Measurements from ENCODE around the gene UBXN10. TPM values are rescaled to one million over a fixed set of nuclear protein-coding genes. Genes with fewer than 3 reads are reported as not detected.
A peak's percentile ranks its signal among the peaks of the same experiment; 100 is the strongest.

UBXN10 gene
- total RNA-seq, 4 donors from 2014 or later, result 1.2 to 11.3 (median 3.3) TPM

- no peak for DNase-seq
- TF ChIP-seq CTCF (IDR thresholded peaks at IDR 0.05) (no peak), POLR2A (IDR thresholded peaks at IDR 0.05) (no peak)
- H3K36me3 ChIP-seq, result no peaks in the 10 kb centered on the region
- H3K4me3 ChIP-seq, result no peak overlapping the region
- intact Hi-C loops (cut with DNase I; ENCODE audit: low total_unique reads), result no loop called here
- H3K27ac ChIP-seq, result peak overlapping the region in 1 of 2 donors; percentile 54
- no peaks in the 10 kb centered on the region for H3K9me3 ChIP-seq
- H3K4me1 ChIP-seq, result no peaks in the 10 kb centered on the region
- H3K27me3 ChIP-seq, result no peaks in the 10 kb centered on the region
Observed at GRCh38 chr1:20184997-20185833, 681 bp upstream of the UBXN10 start.

DNA sequence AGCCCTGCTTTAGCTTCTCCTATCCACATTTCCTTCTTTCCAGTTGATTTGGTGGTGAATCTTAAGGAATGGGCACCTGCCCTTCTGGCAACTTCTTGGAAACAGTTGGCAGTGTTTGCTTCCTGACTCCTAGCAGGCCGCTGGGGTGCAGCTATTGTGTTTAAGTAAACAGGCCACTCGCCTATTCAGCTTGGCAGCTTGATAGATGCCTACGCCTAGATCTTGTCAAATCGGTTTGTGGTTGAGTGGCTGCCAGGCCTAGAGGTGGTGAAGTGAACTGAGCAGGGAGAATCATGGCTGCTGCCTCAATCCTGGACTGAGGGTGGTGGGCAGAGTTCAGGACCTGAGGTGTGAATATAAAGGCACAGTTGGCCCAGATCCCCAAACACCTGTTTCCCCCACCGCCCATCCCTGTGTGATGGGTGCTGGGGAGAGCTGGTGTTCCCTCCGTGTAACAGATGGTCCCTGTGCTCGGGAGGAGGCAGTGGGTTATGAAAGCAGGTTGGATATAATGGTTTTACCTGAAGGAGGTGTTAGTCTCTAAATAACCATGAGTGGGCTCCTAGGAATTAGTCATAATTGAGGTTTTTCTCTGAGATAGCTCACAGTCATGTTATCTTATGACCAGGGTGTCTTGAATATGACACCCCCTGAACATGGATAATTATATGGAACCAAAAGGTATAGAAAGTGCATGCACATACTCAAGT is 1.4 kb downstream of the UBXN10 start:
- intact Hi-C loops (cut with DNase I; ENCODE audit: low total_unique reads), result no loop called here
- Histone ChIP-seq H3K4me3 (no peak overlapping the region), H3K27me3 (no peaks in the 10 kb centered on the region), H3K4me1 (no peaks in the 10 kb centered on the region), H3K27ac (peak overlapping the region; percentile 16 to 17), H3K9me3 (no peaks in the 10 kb centered on the region), H3K36me3 (no peaks in the 10 kb centered on the region)
- peak in 1 of 2 donors; percentile 21 for DNase-seq
- TF ChIP-seq CTCF (IDR thresholded peaks at IDR 0.05) (no peak), POLR2A (IDR thresholded peaks at IDR 0.05) (no peak)

- Histone ChIP-seq H3K27ac (peak overlapping the region; percentile 16 to 42), H3K9me3 (no peaks in the 10 kb centered on the region), H3K27me3 (no peaks in the 10 kb centered on the region), H3K4me3 (no peak overlapping the region), H3K4me1 (no peaks in the 10 kb centered on the region), H3K36me3 (no peaks in the 10 kb centered on the region)
- peak in 1 of 2 donors; percentile 29 for DNase-seq
- intact Hi-C loops (cut with DNase I; ENCODE audit: low total_unique reads), result no loop called here
- no peak for TF ChIP-seq POLR2A (IDR thresholded peaks at IDR 0.05)
- no peak for TF ChIP-seq CTCF (IDR thresholded peaks at IDR 0.05)
Observed at GRCh38 chr1:20187813-20188454, 2.0 kb downstream of the UBXN10 start.

- H3K27me3 ChIP-seq, result no peaks in the 10 kb centered on the region
- no peaks in the 10 kb centered on the region for H3K4me1 ChIP-seq
Observed at GRCh38 chr1:20188455-20188817, 2.5 kb downstream of the UBXN10 start.

More at GRCh38 chr1:20188455-20188817, 2.5 kb downstream of the UBXN10 start:
- Histone ChIP-seq H3K36me3 (no peaks in the 10 kb centered on the region), H3K9me3 (no peaks in the 10 kb centered on the region), H3K27ac (peak overlapping the region in 1 of 2 donors; percentile 42), H3K4me3 (no peak overlapping the region)
- DNase-seq, result no peak
- intact Hi-C loops (cut with DNase I; ENCODE audit: low total_unique reads), result no loop called here
- no peak for TF ChIP-seq CTCF (IDR thresholded peaks at IDR 0.05)
- TF ChIP-seq POLR2A (IDR thresholded peaks at IDR 0.05), result no peak

All from uterus (tissue), 4 donors.